ENCODE measurements around the gene SFTPA2.
"Not testable (repeated sequence)": the region's sequence is repeated elsewhere in the genome, so short reads cannot be mapped to it uniquely, and the experiment has no call there.

The SFTPA2 gene

DNA sequence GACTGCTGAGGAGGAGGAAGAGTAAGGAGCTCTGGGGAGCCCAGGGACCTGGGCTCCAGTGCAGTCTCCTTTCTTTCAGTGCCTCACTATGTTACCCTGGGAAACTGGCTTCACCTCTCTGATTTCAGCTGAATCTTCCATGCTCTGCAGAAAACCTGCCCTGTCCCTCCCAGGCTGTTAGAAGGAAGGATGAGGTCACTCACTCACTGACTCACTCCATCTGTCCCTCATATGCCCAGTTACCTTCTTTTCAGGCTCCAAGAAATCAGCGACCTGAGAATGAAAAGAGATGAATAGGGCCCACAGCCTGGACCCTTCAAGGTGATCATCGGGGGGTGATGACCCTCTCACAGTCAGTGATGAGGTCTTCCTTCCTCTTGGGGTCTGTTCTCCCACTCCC is 481 bp downstream of the SFTPA2 start:
- no peak for DNase-seq

DNA sequence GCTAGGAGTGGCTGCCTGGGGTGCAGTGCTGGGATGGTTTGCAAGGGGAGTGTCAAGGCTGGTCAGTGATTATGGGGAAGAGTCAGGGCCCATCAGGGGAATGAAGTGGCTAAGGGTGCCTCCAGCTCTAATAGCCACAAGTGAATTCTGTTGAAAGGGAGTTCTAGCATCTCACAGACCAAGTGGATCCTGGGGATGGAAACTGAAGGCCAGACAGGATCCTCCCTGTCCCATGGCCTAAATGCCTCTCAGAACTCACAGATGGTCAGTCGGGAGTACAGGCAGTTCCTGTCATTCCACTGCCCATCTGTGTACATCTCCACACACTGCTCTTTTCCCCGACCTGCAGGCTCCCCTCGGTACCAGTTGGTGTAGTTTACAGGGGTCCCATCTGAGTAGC is 3.2 kb downstream of the SFTPA2 start:
- not testable (repeated sequence) for DNase-seq

DNA sequence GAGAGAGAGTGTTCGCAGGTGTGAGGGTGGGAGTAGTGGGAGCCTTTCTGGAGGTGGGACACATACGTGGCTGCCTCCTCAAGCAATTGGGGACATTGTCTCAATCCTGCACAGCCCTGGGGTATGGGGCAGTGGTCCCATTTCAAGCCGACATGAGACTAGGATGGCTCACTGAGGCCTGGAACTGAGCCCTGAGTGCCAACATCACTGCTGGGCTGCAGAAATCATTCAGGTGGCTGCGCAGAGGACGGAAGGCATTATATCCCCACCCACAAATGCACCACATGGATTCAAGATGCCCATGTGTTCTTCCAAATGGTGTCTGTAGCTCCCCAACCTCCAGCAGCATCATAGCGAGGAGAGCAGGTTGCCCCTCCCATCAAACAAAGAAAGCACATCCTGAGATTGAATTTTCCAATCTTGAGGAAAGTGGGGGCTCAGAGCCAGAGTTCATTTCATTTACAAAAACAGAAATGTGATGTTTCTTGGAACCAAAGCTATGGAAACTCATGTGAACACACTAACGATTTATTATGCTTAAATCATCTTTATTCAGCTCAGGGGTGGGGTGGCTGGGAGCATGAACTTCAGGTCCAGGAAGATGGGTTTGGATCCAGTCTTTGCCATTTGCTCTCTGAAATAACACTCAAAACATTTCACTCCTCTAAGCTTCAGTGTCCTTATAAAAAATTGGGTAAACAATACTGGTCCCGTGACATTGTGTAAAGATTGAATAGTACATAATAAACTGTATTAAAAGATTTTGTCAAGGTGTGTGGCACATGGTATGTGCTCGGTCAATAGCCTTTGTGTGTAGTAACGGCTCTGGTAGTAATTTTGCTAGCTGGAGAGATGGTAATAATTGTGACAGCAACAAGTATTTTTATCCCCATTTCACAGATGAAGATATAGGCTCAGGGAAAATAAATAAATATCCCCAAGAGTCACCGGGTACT is 4.6 kb downstream of the SFTPA2 start:
- DNase-seq = no peak

DNA sequence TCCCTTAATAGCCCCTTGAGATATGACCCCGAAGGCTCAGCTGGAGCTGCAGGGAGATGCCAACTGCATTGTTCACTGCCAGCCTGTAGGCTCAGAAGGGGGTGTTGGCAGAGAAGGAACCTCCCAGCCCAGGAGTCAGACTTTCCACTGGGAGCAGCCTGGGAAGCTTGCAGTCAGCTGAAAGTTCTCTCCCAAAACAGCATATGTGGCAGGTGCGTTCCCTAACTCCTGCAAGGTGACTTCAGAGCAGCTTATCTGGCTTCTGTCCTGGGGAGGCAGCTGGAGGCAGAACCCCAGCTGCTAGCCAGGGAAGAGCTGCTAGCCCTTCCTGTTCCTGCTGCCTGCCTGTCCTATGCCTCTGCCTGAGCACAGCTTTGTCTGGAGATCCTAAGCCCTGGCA is 8.1 kb downstream of the SFTPA2 start:
- no peak for DNase-seq

DNA sequence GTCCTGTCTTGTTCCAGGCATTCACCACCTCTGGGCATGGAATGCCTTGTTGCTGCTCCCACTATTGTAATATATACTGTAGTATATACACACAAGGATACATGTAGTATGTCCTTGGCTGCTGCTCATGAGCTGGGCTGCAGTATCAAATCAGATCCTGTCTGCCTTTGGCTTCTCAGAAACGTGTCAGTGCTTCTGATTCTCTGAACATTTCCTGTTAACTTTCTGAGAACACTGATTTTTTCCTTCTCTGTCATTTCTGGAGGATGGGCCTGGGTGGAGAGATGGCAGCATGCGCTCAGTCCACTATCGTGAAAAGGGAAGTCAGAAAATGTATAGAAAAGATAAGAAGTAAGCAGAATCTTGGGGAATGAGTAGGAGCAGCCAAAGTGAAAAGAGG is 12.2 kb downstream of the SFTPA2 start:
- DNase-seq = no peak

DNA sequence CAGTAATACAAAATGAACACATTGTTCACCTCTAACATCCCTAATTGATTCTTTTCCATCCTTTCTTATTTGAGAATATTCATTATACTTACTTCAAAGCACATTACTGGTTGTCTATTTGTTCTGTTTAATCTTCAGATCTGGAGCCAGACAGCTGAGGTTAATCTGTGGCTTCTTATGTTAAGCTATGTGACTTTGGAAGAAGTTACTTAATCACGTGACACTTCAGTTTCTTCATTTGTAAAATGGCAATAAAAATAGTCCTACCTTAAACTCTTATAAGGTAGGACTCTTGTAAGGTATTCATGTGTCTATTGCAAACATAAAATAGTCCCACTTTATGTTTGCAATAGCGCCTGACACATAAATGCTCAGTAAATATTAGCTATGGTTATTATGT is 13.1 kb downstream of the SFTPA2 start:
- DNase-seq = not testable (repeated sequence)

DNA sequence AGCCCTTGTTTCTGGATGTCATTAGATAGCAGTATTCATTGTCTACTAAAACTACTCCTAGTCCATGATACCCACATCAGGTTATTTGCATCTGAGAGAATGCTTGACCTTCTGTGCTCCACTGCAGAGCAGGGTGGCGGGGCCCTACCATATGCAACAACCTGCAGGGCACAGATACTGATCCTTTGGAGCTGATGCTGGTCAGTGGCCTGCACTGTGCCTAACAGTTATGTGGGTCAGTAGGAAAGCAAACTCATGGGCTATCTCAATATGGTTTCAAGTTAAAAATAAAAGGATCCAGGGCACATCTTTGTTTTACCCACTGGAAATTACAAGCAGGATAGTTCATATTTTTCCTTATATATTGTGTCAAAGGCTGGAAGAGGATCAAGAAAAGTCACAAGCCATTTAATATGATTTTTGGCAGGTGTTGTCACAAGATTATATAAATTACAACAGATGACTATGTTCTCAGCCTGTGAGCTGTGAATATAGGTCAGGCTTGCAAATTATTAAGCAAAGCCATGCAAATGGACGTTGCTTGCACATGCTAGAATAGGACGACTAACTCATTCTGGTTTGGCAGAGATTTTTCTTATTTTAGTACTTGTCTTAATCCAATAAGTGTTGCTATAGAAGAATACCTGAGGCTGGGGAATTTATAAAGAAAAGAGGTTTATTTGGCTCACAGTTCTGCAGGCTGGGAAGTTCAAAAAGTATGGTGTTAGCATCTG is 15.1 kb downstream of the SFTPA2 start:
- DNase-seq = not testable (repeated sequence)

DNA sequence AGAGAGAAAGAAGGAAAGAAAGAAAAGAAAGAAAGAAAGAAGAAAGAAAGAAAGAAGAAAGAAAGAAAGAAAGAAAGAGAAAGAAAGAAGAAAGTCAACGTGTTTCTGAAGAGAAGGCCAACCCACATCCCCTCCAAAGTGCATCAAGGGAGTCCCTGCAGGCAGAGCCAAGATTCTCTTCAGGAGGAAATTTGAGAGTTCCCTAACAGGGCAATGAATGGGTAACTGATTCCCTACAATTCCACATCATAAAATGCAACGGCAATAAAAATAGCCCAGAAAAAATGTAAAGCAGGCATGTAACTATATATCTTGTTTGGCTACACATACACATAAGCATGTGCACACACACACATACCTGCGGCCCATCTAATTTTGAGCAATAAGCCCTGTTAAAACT is 15.8 kb downstream of the SFTPA2 start:
- not testable (repeated sequence) for DNase-seq

DNA sequence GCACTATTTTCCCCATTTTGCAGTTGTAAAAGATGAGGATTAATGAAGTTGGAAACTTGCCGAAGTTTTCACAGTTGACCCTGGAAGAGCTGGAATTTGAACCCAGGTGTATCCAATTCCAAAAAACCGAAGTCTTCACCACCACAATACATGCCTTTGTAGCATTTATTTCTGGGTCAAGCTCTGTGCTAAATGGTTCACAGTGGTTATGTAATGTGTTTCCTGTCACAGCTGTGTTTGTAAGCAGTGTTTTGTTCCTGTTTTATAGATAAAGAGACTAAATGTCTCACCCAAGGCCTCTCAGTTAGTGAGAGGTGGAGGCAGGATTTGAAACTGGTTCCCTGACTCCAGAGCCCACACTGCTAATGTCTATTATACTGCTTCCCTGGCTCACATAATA is 17.6 kb downstream of the SFTPA2 start:
- no peak for DNase-seq

DNA sequence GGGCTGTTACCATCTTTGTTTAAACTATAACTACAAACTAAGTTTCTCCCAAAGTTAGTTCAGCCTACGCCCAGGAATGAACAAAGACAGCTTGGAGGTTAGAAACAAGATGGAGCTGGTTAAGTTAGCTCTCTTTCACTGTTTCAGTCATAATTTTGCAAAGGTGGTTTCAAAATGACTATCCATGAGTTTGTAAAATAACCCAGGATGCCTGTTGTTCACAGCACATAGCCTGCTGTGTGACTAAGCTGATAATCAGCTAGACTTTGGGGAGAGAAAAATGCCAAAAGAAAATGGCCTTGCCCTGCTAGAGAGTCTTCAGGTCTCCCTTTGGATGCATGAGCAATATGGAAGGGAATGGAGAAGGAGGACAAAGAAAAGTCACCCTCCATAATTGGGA is 19.3 kb downstream of the SFTPA2 start:
- not testable (repeated sequence) for DNase-seq

DNA sequence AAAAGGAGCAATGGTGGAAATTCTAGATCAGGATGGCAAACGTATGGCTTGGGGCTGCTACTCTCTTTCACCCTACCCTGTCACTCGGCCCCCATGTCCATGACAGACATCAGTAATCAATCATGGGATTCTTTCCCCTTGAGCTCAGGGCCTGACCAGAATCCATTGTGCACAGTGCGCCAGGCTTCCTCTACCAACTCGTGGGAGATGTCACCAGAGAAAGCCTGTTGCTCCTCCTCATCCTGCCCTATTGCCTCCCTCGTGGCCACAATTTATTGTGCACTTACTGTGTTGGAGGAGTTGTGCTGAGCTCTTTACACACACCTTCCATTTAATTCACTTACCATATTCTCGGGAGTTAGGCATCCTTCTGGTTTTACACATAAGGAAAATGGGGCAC is 21.9 kb downstream of the SFTPA2 start:
- DNase-seq = not testable (repeated sequence)

DNA sequence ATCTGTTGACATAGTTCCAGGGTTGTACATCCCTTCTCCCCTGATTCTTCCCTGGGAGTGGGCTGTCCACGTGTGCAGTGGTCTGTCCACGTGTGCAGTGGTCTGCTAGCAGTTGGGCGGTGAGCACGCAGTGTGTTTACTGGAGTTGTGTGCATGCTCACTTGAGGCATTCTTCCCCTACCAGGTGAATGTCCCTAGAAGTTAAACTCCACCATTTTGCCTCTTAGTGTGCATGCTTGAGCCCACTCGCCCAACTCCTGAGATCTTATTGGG is 26.4 kb downstream of the SFTPA2 start:
- DNase-seq = not testable (repeated sequence)

DNA sequence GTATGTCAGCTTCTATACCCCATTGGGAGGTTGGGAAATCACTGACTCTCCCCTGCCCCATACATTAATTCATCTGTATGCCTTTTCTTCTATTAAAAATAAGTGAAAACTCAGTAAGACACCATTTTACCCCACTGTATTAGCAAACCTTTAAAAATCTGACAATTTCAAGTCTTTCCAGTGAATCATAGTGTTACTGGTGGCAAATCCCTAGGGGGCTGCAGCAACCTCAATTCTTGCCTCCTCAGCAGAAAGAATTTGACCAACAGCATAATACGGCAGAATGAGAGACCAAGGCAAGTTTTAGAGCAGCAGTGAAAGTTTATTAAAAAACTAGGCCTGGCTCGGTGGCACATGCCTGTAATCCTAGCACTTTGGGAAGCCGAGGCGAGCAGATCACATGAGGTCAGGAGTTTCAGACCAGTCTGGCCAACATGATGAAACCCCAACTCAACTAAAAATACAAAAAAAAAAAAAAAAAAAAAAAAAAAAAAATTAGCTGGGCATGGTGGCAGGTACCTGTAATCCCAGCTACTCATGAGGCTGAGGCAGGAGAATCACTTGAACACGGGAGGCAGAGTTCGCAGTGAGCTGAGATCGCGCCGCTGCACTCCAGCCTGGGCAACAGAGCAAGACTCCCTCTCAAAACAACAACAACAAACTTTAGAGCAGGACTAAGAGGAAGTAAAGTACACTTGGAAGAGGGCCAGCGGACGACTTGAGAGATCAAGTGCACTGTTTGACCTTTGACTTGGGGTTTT is 26.9 kb downstream of the SFTPA2 start:
- DNase-seq = not testable (repeated sequence)

DNA sequence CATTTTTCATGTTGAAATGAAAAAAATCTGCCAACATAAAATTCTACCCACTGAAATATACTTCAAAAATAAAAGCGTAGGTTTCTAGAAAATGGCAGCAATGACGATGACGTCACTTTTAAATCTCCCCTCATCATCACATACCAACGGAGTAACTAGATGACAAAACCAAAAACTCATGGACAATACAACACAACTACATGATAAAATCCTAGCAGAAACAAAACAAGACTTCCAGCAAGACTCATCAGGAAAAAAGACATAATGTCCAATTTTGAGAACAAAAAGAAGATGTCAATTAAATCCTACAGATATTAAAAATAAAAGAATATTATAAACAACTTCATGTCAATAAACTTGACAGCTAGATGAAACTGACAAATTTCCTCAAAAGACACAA is 31.9 kb downstream of the SFTPA2 start:
- not testable (repeated sequence) for DNase-seq

DNA sequence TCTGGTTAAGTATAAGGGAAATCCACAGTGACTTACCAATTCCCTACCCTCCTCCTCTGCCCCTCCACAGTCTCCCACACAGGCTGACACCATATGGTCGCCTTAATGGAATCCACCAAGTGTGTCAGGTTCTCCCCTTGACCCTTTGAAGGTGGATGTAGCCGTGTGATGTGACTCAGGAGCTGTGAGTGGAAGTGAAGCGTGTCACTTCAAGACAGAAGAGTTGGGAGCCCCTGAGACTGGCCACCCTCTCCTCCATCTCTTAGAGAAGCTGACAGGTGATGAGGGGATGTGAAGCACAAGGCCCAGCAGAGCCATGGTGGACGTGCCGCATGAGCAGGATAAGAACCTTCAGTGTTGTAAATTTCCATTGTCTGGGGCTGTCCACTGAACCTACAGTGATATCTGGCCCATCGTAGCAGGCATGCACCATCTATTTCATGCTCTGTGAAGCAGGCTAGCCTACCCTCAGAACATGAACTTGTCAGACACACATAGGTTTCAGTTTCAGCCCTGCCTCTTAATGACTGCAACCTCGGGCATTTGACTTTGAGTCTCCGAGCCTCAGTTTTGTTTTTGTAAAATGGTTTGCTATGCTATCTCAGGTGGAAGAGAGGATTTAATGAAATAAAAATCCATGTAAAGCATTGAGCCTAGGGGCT is 35.0 kb downstream of the SFTPA2 start:
- DNase-seq = not testable (repeated sequence)

DNA sequence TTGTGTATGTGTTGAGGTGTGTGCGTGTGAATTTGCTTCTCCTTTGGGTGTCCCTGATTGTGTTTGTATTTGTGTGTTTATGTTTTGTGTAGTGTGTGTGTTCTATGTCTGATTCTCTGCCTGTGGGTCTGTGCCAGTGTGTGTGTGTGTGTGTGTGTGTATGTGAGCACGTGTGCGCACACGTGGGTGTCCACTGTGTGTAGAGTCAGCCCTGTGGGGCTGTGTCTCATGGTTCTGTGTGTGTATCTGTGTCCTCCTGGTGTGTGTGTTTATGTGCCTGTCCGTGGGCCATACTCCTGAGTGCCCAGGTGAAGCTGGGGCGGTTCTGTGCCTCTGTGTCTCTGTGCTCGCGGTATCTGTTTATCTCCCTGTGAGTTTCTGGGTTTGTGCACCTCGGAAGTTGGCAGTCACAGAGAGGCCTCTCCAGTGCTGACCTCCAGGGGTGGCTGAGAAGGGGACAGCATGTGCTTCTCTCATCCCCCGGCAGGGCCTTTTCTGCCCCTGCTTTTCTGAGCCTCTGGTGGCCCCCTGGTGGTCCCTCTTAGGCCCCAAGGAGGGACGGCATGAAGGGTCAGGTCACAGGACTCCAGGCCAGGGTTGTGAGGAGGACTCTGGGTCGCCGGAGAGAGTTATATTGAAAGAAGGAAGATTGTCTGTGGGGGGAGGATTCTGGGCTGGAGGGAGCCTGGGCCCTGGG is 36.9 kb downstream of the SFTPA2 start:
- DNase-seq = not testable (repeated sequence)

DNA sequence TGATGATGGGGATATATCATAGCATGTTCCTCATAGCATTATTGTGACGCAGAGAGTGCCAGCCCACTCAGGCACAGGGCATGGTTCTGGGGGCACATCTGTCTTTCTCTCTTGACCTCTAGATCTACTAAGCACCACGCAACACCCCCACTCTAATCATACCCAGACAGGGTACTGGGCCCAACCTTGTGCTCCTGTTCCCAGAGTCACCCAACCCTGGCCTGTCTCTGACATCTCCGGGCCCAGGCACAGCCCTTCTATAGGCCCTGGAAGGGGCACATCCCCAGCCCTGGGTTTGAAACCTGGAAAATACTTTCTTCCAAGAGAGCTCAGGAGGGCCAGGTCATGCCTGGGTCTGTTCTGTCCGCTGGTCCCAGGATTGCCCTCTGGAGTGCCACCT is 37.7 kb downstream of the SFTPA2 start:
- not testable (repeated sequence) for DNase-seq

DNA sequence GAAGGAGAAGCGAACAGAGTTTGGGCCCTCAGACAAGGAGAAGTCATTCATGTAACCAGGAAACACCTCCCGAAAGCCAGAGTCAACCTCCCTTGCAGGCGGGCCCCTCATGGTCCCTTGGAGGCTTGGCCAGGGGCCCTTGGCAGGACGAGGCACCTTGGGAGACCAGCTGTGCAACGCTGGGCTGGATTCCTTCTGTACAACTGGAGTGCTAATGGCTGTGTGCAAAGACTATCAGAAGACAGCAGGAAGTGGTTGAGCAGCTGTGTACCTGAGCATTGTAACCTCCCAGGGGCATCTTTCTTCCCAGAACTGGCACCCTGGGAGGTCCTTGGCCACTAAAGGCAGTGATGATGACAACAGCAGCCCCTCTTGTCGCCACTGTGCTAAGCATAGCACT is 38.5 kb downstream of the SFTPA2 start:
- DNase-seq = not testable (repeated sequence)

DNA sequence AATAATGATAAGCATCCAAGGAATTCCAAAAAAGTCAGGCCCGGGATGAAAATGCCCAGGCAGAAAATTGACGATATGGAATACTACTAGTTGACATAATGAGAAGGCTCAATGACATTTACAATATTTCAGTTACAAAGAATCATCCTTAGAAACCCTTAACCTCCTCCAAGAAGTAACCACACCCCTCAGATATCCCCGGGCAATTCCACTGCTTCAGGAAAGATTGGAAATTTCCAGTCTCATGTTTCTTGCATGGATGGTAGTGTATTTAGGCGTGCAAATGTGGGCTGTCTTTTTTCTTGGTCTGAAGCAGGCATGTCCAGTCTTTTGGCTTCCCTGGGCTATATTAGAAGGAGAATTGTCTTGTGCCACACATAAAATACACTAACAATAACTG is 42.6 kb downstream of the SFTPA2 start:
- DNase-seq = not testable (repeated sequence)

DNA sequence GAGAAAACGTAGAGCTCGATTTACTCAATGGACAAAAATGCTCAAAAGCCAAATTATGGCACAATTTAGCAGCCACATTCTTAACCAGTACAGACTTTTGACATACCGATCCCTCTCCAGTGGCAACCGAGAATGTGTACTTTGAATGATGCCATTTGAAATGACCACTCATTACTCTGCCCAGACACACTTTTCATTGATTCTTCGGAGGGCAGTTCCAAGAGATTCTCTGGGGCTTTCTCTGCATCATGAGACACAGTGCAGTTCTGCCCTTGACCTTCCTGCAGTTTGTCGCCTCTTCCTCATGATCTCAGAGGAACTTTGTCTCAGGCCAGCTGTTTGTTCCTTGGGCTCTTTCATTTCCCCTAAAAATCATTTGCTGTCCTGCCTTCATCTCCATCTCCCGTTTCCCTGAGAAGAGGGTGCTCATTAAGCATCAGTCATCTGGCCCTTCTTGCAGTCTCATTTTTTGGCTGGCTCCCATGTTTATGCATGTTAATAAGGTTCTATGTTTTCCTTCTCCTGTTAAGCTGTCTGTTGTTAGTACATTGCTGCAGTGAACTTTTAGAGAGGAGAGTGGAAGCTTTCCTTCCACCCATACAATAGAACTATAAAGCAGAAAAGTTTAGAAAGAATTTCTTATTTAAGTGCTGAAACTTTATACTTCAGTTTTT is 43.5 kb downstream of the SFTPA2 start:
- DNase-seq = not testable (repeated sequence)

Data from right kidney (tissue), 1 donor.